H1 (cell line): ENCODE measurements around the gene FAM76B. TPM values are rescaled to one million over a fixed set of nuclear protein-coding genes. Genes with fewer than 3 reads are reported as not detected.

ENCODE experiments used
- CTCF ChIA-PET: fragments of 300-600 bp; sonication (Branson Sonifier 250); formaldehyde crosslinking; loops from one replicate; lab custom pipeline; 2021; ENCODE audit not compliant: partially characterized antibody; lab: Charles Lee
- POLR2A ChIA-PET: fragments of 300-600 bp; sonication (Branson Sonifier 250); formaldehyde crosslinking; loops from one replicate; lab custom pipeline; 2021; ENCODE audit warnings: inconsistent platforms; ENCODE audit not compliant: partially characterized antibody; lab: Charles Lee
- DNase-seq, 2 experiments: peaks; one replicate each; pipeline versions ENCODE4 v3.0.0 to v3.0.0-alpha.2; 2010 to 2022; ENCODE audit warnings: low spot score in 2 of 2, low read depth in 1 of 2, mixed read lengths in 1 of 2
- FAIRE-seq: peaks from 2 replicates; lab custom pipeline; 2011; peaks lifted over from hg19 to GRCh38; lab: Jason Lieb, UNC
- H2AFZ ChIP-seq: 2 replicates; pipeline ENCODE4 v1.8.1; 2012; ENCODE audit warnings: low read length, inconsistent platforms
- H2AK5ac ChIP-seq: 2 replicates; pipeline ENCODE4 v1.6.1; 2013; ENCODE audit warnings: low read depth, low read length
- H2BK120ac ChIP-seq: replicated peaks from 2 replicates; pipeline ENCODE3; 2013; ENCODE audit warnings: low read depth, low read length, inconsistent platforms
- H2BK12ac ChIP-seq: 2 replicates; pipeline ENCODE4 v1.6.1; 2013; ENCODE audit warnings: low read depth, low read length
- H2BK15ac ChIP-seq: 2 replicates; pipeline ENCODE4 v1.6.1; 2013; ENCODE audit warnings: low read length
- H2BK20ac ChIP-seq: 2 replicates; pipeline ENCODE4 v1.6.1; 2013; ENCODE audit warnings: low read length
- H2BK5ac ChIP-seq: 2 replicates; pipeline ENCODE4 v1.6.1; 2013; ENCODE audit warnings: low read depth, low read length
- H3K14ac ChIP-seq: 2 replicates; pipeline ENCODE4 v1.6.1; 2013; ENCODE audit warnings: inconsistent platforms; ENCODE audit not compliant: insufficient read length
- H3K18ac ChIP-seq: 2 replicates; pipeline ENCODE4 v1.6.1; 2013; ENCODE audit warnings: low read length; ENCODE audit errors: extremely low read depth
- H3K23ac ChIP-seq: 2 replicates; pipeline ENCODE4 v1.6.1; 2013; ENCODE audit warnings: inconsistent platforms; ENCODE audit not compliant: insufficient read length
- H3K23me2 ChIP-seq: 2 replicates; pipeline ENCODE4 v1.6.1; 2013; ENCODE audit warnings: low read depth, low read length
- H3K27ac ChIP-seq: 2 replicates; pipeline ENCODE4 v1.6.1; 2011; ENCODE audit warnings: low read depth, low read length, inconsistent platforms
- H3K27me3 ChIP-seq, 4 experiments: replicated peaks in 1 of 4; 1 replicate in 1 of 4; 2 replicates in 3 of 4; pipeline versions ENCODE4 v1.6.1 to v1.8.1; 2011 to 2013; ENCODE audit warnings: low read length in 3 of 4, mild to moderate bottlenecking in 3 of 4, inconsistent platforms in 2 of 4, mixed read lengths in 2 of 4, moderate library complexity in 1 of 4; ENCODE audit not compliant: control insufficient read depth in 3 of 4, insufficient read depth in 3 of 4; ENCODE audit errors: extremely low read depth in 1 of 4
- H3K36me3 ChIP-seq, 4 experiments: 2 replicates each; pipeline versions ENCODE4 v1.6.1 to v1.8.1; 2011 to 2013; ENCODE audit warnings: mild to moderate bottlenecking in 4 of 4, low read length in 3 of 4, moderate library complexity in 2 of 4, control low read depth in 1 of 4, inconsistent platforms in 1 of 4; ENCODE audit not compliant: insufficient read depth in 4 of 4, control insufficient read depth in 2 of 4
- H3K4ac ChIP-seq: replicated peaks from 2 replicates; pipeline ENCODE3; 2013; ENCODE audit warnings: low read length, low read depth, mixed read lengths, inconsistent platforms; ENCODE audit not compliant: insufficient read length
- H3K4me1 ChIP-seq, 4 experiments: replicated peaks in 1 of 4; 1 replicate in 1 of 4; 2 replicates in 3 of 4; pipeline versions ENCODE4 v1.6.1 to v1.8.1; 2011 to 2013; ENCODE audit warnings: low read length in 3 of 4, inconsistent platforms in 2 of 4, mixed read lengths in 1 of 4; ENCODE audit not compliant: insufficient read depth in 4 of 4, control insufficient read depth in 3 of 4
- H3K4me2 ChIP-seq, 2 experiments: 2 replicates each; pipeline versions ENCODE4 v1.6.1 to v1.8.1; 2011 to 2013; ENCODE audit warnings: low read depth in 2 of 2, low read length in 2 of 2, control low read depth in 1 of 2, inconsistent platforms in 1 of 2, mild to moderate bottlenecking in 1 of 2; ENCODE audit not compliant: insufficient read depth in 1 of 2
- H3K4me3 ChIP-seq, 4 experiments: fragments of 200-600, 300-600 bp in 1 of 4; sonication (generic), shearing (Covaris generic), sonication (Bioruptor Twin) in 1 of 4; 2 replicates each; pipeline versions ENCODE4 v1.5.1 to v1.8.1; 2011 to 2016; ENCODE audit warnings: low read length in 4 of 4, low read depth in 3 of 4, control low read depth in 2 of 4, inconsistent platforms in 2 of 4, mild to moderate bottlenecking in 2 of 4, mixed read lengths in 1 of 4, moderate library complexity in 1 of 4; ENCODE audit not compliant: insufficient read depth in 2 of 4; ENCODE audit errors: extremely low read depth in 1 of 4
- H3K56ac ChIP-seq: replicated peaks from 2 replicates; pipeline ENCODE3; 2013; ENCODE audit warnings: low read depth, mild to moderate bottlenecking, mixed read lengths, low read length, inconsistent platforms; ENCODE audit not compliant: insufficient read length
- H3K79me1 ChIP-seq: 2 replicates; pipeline ENCODE4 v1.6.1; 2013; ENCODE audit warnings: low read depth, low read length, control low read depth
- H3K79me2 ChIP-seq, 2 experiments: 2 replicates each; pipeline versions ENCODE4 v1.6.1 to v1.8.1; 2012 to 2013; ENCODE audit warnings: low read length in 2 of 2, mild to moderate bottlenecking in 2 of 2, inconsistent platforms in 1 of 2; ENCODE audit not compliant: insufficient read depth in 2 of 2, control insufficient read depth in 1 of 2
- H3K9ac ChIP-seq, 4 experiments: replicated peaks in 1 of 4; 1 replicate in 1 of 4; 2 replicates in 3 of 4; pipeline versions ENCODE4 v1.6.1 to v1.8.1; 2011 to 2013; ENCODE audit warnings: low read depth in 3 of 4, low read length in 3 of 4, control low read depth in 2 of 4, mild to moderate bottlenecking in 2 of 4, moderate library complexity in 2 of 4, inconsistent platforms in 1 of 4; ENCODE audit errors: extremely low read depth in 1 of 4
- H3K9me3 ChIP-seq, 2 experiments: 2 replicates each; pipeline versions ENCODE4 v1.6.1 to v1.8.1; 2012 to 2013; ENCODE audit warnings: mild to moderate bottlenecking in 2 of 2, moderate library complexity in 2 of 2, control low read depth in 1 of 2, inconsistent platforms in 1 of 2, low read depth in 1 of 2, low read length in 1 of 2, mixed read lengths in 1 of 2; ENCODE audit not compliant: insufficient read depth in 2 of 2
- H4K20me1 ChIP-seq, 2 experiments: replicated peaks in 1 of 2; 2 replicates each; pipeline versions ENCODE3 to v1.8.1; 2011 to 2013; ENCODE audit warnings: inconsistent platforms in 2 of 2, low read length in 2 of 2, mild to moderate bottlenecking in 1 of 2; ENCODE audit not compliant: insufficient read depth in 2 of 2, control insufficient read depth in 1 of 2
- H4K5ac ChIP-seq: 2 replicates; pipeline ENCODE4 v1.6.1; 2013; ENCODE audit warnings: low read length, low read depth, mixed read lengths, inconsistent platforms; ENCODE audit not compliant: insufficient read length
- H4K8ac ChIP-seq: 2 replicates; pipeline ENCODE4 v1.8.0; 2013; ENCODE audit warnings: mild to moderate bottlenecking, moderate library complexity, low read length, inconsistent platforms; ENCODE audit not compliant: insufficient read depth; ENCODE audit errors: extremely low read depth
- H4K91ac ChIP-seq: replicated peaks from 2 replicates; pipeline ENCODE3; 2013; ENCODE audit warnings: low read length, mixed read lengths, inconsistent platforms; ENCODE audit not compliant: insufficient read length
- ATF2 ChIP-seq: IDR thresholded peaks from 2 replicates; pipeline ENCODE4 v1.6.1; 2012; ENCODE audit warnings: low read length, inconsistent platforms
- BCL11A ChIP-seq, 2 experiments: IDR thresholded peaks; one replicate each; pipeline ENCODE4 v1.6.1; 2011; ENCODE audit warnings: low read depth in 2 of 2, low read length in 2 of 2, mild to moderate bottlenecking in 2 of 2
- BRCA1 ChIP-seq: IDR thresholded peaks from 2 replicates; pipeline ENCODE4 v1.6.1; 2012; ENCODE audit warnings: low read depth, low read length, improper control_type of control experiment
- HDAC6 ChIP-seq: IDR thresholded peaks from one replicate; pipeline ENCODE4 v1.7.1; 2012; ENCODE audit warnings: low read depth, mild to moderate bottlenecking, inconsistent platforms, low read length, moderate library complexity
- RAD21 ChIP-seq, 2 experiments: IDR thresholded peaks in 1 of 2; conservative IDR thresholded peaks in 1 of 2; 2 replicates each; pipeline ENCODE4 v1.6.1; 2011; ENCODE audit warnings: low read depth in 2 of 2, low read length in 2 of 2, improper control_type of control experiment in 1 of 2, inconsistent platforms in 1 of 2, mild to moderate bottlenecking in 1 of 2, moderate library complexity in 1 of 2
- RNF2 ChIP-seq: fragments of 200-900, 300-1000 bp; sonication (generic); IDR thresholded peaks from 2 replicates; pipeline ENCODE4 v1.7.1; 2016; ENCODE audit warnings: borderline replicate concordance, low read depth, mild to moderate bottlenecking, antibody characterized with exemption, low read length; ENCODE audit not compliant: poor library complexity, severe bottlenecking; ENCODE audit errors: missing control alignments
- TBP ChIP-seq: IDR thresholded peaks from 2 replicates; pipeline ENCODE4 v1.6.1; 2011; ENCODE audit warnings: low read depth, low read length, improper control_type of control experiment
- USF2 ChIP-seq: IDR thresholded peaks from 2 replicates; pipeline ENCODE4 v1.6.1; 2011; ENCODE audit warnings: low read length, improper control_type of control experiment
- ZNF274 ChIP-seq: IDR thresholded peaks from 2 replicates; pipeline ENCODE4 v1.7.0; 2012; ENCODE audit warnings: low read length, borderline replicate concordance; ENCODE audit errors: extremely low read depth
- WGBS, 2 experiments: shearing (Covaris generic) in 1 of 2; methylation state at CpG; one replicate each; pipeline versions ENCODE4 v1.1.6 to v1.1.7; 2013 to 2015; ENCODE audit warnings: low lambda C conversion rate in 2 of 2, mixed read lengths in 2 of 2, inconsistent platforms in 1 of 2, low coverage in 1 of 2, missing lambda C conversion rate in 1 of 2; ENCODE audit not compliant: insufficient replicate concordance in 2 of 2, insufficient coverage in 1 of 2, insufficient read length in 1 of 2; ENCODE audit errors: extremely low coverage in 1 of 2, missing lambda C conversion rate in 1 of 2; 5-methylcytosine and 5-hydroxymethylcytosine counted together
- polyA plus RNA-seq, 7 experiments: library from polyadenylated mRNA; depleted of rRNA in 3 of 7; stranded (reverse) in 5 of 7; unstranded in 2 of 7; fragments of >200 nt in 5 of 7; fragments of 200-250 nt in 2 of 7; gene quantifications; 1 replicate in 5 of 7; 2 replicates in 1 of 7; 4 replicates in 1 of 7; pipeline versions ENCODE4 v1.2.1 to v1.2.3, GENCODE V29; 2011 to 2013; ENCODE audit warnings: missing spikeins in 2 of 7, mixed read lengths in 2 of 7
- total RNA-seq: library from RNA; stranded (reverse); fragmentation: NEBNext Ultra II Directional; extraction: Animal tissue kit (Norgen Biotek cat#: 25700); gene quantifications from 2 replicates; pipeline ENCODE4 v1.2.1, GENCODE V29; 2021

The FAM76B gene
- total and polyA plus RNA-seq, 2 of the 8 experiments (the other 6 are each of a cell fraction or from before 2014, with no cell fraction given) = 11.0 to 22.3 TPM

GRCh38 chr11:95766701-95767100, 22.9 kb downstream of the FAM76B start:
- no peak overlapping the region for H3K14ac ChIP-seq
- H2BK120ac ChIP-seq = no peak overlapping the region
- no peak overlapping the region for H3K4me2 ChIP-seq
- H3K4me3 ChIP-seq = no peak overlapping the region
- no peaks in the 10 kb centered on the region for H3K79me2 ChIP-seq
- no peak overlapping the region for H3K56ac ChIP-seq
- no peak overlapping the region for H2AFZ ChIP-seq
- 88% methylated on average over 3 of the region's 3 CpGs; no CpG with 5 or more reads in 1 of the 2 experiments for WGBS, 2 experiments
- H3K23me2 ChIP-seq = no peaks in the 10 kb centered on the region
- no peak overlapping the region for H4K91ac ChIP-seq
- no peak overlapping the region for H3K27ac ChIP-seq
- no peak overlapping the region for H2BK20ac ChIP-seq
- FAIRE-seq (no peak), DNase-seq (no peak)
- H4K8ac ChIP-seq = no peak overlapping the region
- H2BK12ac ChIP-seq = no peak overlapping the region
- no peak overlapping the region for H2BK15ac ChIP-seq
- no peak overlapping the region for H4K5ac ChIP-seq
- no peak overlapping the region for H2AK5ac ChIP-seq
- H2BK5ac ChIP-seq = no peak overlapping the region
- ChIA-PET CTCF (interaction anchor here (1.3 to 10.4 kb wide), 3 partner anchors 28 to 700 kb away, joined by 3 to 266 read pairs (median 5); partner anchors contain the start of gene SRSF8), POLR2A (interaction anchor here (1.2 kb wide), 1 partner anchor 612 kb away, joined by 3 read pairs; no protein-coding TSS in a partner anchor)
- no peaks in the 10 kb centered on the region for H3K27me3 ChIP-seq
- no peak overlapping the region for H3K23ac ChIP-seq
- no peak overlapping the region for H3K9ac ChIP-seq
- H3K4ac ChIP-seq = no peak overlapping the region
- no peaks in the 10 kb centered on the region for H3K9me3 ChIP-seq
- H3K18ac ChIP-seq = no peak overlapping the region
- no peaks in the 10 kb centered on the region for H3K79me1 ChIP-seq
- H3K4me1 ChIP-seq = no peaks in the 10 kb centered on the region
- H3K36me3 ChIP-seq = peaks cover 0 to 14% (median 0%) of the 10 kb centered on the region in 4 experiments; a peak in 2 of 8 replicates
- H4K20me1 ChIP-seq = no peaks in the 10 kb centered on the region
- TF ChIP-seq USF2 (no peak), BRCA1 (no peak), RNF2 (no peak), BCL11A (IDR thresholded peaks at IDR 0.05; ENCODE audit: low read depth in 2 of 2, low read length in 2 of 2) (no peak), ATF2 (no peak), RAD21 (IDR thresholded peaks at IDR 0.05 in 1 of 2, conservative IDR thresholded peaks at IDR 0.05 in 1 of 2; ENCODE audit: low read depth in 2 of 2, low read length in 2 of 2) (no peak), ZNF274 (no peak), TBP (no peak), HDAC6 (no peak)
